ENCODE measurements around the gene DLX6. TPM values are rescaled to one million over a fixed set of nuclear protein-coding genes. Genes with fewer than 3 reads are reported as not detected.

The DLX6 gene
- total RNA-seq, 1 experiment from 2014 or later = 1.3 TPM

- no peaks in the 10 kb centered on the region for H3K4me1 ChIP-seq (ENCODE audit: control insufficient read depth, insufficient read depth, low read length)
- DNase-seq (ENCODE audit: low read depth, low spot score) = no peak
- H3K4me3 ChIP-seq (ENCODE audit: low read depth in 2 of 2, low read length in 2 of 2) = no peak overlapping the region
- no peak overlapping the region for H3K27ac ChIP-seq (ENCODE audit: low read length)
- no peak for ATAC-seq
- in situ Hi-C loops (cut with HindIII; ENCODE audit: low pct_unique_long_range_greater_than_20kb, low sequenced_read_pairs) (no loop called here), intact Hi-C loops (cut with micrococcal nuclease; ENCODE audit: unreplicated experiment) (no loop called here)
- no peaks in the 10 kb centered on the region for H3K36me3 ChIP-seq (ENCODE audit: control insufficient read depth, insufficient read depth, low read length)
- H3K9me3 ChIP-seq (ENCODE audit: control insufficient read depth, insufficient read depth, low read depth, low read length) = no peaks in the 10 kb centered on the region
- no TSS peak for BruUV-seq (replicated peaks)
- ChIA-PET CTCF (no interaction called here), POLR2A (no interaction called here)
- TF ChIP-seq REST (IDR thresholded peaks at IDR 0.05; ENCODE audit: insufficient read depth in 1 of 2, low read depth in 2 of 2, low read length in 1 of 2) = no peak
- TF ChIP-seq POLR2AphosphoS5 (IDR thresholded peaks at IDR 0.05; ENCODE audit: low read depth, low read length) = no peak
- peaks cover 2% of the 10 kb centered on the region; the same call in 1 of the 2 replicates for H3K27me3 ChIP-seq (ENCODE audit: control insufficient read depth, insufficient read depth, low read length)
Measured at GRCh38 chr7:96992192-96993005, 13.0 kb upstream of the DLX6 start.

GRCh38 chr7:96993094-96993865 is 12.1 kb upstream of the DLX6 start:
- Histone ChIP-seq H3K9me3 (ENCODE audit: control insufficient read depth, insufficient read depth, low read depth, low read length) (no peaks in the 10 kb centered on the region), H3K4me1 (ENCODE audit: control insufficient read depth, insufficient read depth, low read length) (no peaks in the 10 kb centered on the region), H3K27ac (ENCODE audit: low read length) (no peak overlapping the region), H3K4me3 (ENCODE audit: low read depth in 2 of 2, low read length in 2 of 2) (no peak overlapping the region), H3K36me3 (ENCODE audit: control insufficient read depth, insufficient read depth, low read length) (no peaks in the 10 kb centered on the region), H3K27me3 (ENCODE audit: control insufficient read depth, insufficient read depth, low read length) (no peaks in the 10 kb centered on the region; the same call in 1 of the 2 replicates)
- ATAC-seq = no peak
- no TSS peak for BruUV-seq (replicated peaks)
- intact Hi-C loops (cut with micrococcal nuclease; ENCODE audit: unreplicated experiment) = no loop called here
- ChIA-PET POLR2A (no interaction called here), CTCF (no interaction called here)
- in situ Hi-C loops (cut with HindIII; ENCODE audit: low pct_unique_long_range_greater_than_20kb, low sequenced_read_pairs) = no loop called here
- no peak for TF ChIP-seq SIN3A (IDR thresholded peaks at IDR 0.05; ENCODE audit: borderline replicate concordance, insufficient read depth, low read depth, low read length)
- TF ChIP-seq CTCF (IDR thresholded peaks at IDR 0.05) = no peak
- no peak for TF ChIP-seq POLR2AphosphoS5 (IDR thresholded peaks at IDR 0.05; ENCODE audit: low read depth, low read length)
- no peak for TF ChIP-seq TCF7L2 (IDR thresholded peaks at IDR 0.05; ENCODE audit: low read depth, low read length)
- no peak for TF ChIP-seq REST (IDR thresholded peaks at IDR 0.05; ENCODE audit: insufficient read depth in 1 of 2, low read depth in 2 of 2, low read length in 1 of 2)
- DNase-seq (ENCODE audit: low read depth, low spot score) = no peak
